ENCODE data around the gene SLC38A3.

SLC38A3 gene

DNA sequence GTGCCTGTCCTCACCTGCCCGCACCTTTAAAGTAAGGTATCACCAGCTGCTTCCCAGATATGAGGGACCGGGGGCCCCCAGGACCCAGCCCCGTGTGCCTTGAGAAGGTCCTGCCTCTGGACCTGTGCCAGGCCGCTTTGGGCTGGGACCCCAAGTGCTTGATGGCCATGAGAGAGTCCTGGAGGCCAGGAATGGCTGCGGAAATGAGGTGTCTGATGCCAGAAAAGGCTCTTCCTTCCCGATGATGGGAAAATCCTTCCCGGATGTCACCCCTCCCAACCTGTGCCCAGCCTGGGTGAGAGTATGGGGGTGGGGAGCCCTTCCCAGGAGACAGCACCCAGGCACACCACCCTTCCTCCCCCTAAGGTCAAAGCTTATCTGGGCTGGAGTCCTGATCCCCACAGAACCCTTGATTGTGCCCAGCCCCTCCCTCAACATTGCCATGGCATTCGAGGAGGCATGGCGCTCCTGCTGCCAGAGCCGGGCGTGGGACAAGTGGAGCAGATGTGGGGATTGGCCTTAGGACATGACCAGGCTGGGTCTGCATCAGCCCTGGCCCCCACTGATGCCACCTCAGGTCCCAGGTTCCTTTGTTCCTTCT lies 35.7 kb upstream of the SLC38A3 start:
- no peak for DNase-seq (ENCODE audit: low spot score)

DNA sequence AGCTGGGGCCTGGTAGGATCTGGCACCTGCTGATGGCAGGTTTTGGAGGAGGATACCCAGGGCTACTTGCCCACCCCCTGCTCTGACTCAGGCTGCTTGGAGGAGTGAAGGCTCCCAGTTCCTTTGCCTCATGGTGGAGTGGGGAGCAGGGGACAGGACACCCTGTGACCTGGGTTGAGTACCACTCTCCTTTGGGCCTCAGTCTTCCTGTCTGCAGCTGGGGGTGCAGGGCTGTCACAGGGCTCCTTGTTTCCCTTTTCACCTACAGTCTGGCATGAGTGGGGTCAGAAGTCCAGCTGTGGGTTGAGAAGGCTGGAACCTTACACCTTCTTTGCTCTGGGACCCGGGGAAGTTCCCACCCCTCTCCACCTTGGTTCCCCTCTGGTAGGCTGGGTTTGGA lies 35.2 kb upstream of the SLC38A3 start:
- no peak for DNase-seq (ENCODE audit: low spot score)

DNA sequence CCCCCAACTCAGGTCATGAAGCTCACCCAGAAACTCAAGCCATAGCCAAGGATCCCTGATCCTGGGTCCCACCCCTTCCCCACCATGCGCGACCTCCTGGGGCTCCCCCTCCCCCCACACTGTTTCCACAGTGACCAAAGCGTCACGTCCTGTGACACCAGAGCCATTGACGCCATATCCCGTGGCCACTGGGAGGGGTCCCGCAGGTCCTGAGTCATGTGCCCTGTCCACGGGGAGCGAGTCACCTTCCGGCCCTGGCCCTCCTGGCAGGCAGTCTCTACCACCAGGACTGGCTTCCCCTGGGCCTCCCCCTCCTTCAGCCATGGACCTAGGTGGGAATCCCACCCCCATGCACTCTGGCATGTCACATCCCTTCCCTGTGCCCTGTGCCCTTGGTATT lies 34.4 kb upstream of the SLC38A3 start:
- DNase-seq (ENCODE audit: low spot score): no peak

DNA sequence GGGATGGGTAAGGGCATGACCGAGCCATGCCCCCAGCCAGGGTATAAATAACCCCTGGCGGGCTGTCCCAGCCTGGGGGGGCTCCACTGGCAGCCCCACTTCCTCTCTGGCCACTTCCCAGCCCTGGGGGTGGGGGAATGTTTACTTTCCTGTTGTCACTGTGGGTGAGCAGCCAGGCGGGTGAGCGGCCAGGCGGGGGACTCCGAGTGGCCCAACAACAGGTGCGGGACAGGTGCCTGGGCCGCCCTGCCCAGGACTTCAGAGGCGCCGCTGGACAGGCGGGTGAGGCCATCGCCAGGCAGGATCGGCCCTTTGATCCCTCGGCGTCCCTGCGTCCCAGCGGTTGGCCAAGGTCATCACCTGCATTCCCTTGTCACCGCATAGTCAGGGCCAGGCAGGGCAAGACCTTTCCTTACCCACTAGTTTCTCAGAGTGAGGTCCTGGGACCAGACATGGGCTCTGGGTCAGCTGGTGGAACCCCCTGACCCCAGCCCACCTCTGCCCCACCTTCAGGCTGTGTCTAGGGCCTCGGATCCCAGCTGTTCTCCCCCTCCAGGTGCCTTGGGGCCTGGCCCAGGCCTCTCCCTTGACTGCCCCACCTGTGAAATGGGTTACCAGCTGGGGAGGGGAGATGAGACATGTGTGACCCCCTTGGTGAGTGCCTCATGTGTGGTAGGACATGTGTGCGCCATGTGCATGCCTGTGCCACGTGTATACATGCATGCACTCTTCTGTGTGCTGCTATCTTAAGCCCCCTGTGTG lies 33.4 kb upstream of the SLC38A3 start:
- no peak for DNase-seq (ENCODE audit: low spot score)

DNA sequence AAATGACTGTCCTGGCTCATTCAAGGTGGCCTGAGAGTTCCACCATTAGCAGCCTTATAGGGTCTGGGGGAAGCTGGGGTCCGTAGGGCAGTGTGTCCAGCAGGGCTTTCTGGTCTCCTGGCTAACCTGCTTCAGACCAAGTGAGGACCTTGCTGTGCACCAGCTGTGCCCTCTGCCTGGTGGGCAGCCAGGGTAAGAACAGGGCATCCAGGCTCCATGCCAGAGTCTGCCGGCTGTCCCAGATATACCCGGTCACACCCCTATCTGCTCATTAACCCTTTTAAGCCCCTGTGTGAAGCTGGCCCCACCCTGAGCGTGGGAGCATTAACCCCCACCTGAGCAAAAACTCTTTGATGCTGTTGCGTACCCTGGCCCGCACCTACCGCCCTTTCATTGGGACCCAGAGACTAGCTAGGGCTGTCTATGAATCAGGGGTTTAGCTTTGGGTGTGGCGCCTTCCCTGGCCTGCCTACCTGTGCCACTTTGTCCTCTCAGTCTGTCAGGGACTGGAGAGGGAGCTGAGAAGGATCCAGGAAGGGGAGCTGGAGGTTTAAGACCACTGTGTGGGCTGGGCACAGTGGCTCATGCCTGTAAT lies 32.3 kb upstream of the SLC38A3 start:
- no peak for DNase-seq (ENCODE audit: low spot score)

DNA sequence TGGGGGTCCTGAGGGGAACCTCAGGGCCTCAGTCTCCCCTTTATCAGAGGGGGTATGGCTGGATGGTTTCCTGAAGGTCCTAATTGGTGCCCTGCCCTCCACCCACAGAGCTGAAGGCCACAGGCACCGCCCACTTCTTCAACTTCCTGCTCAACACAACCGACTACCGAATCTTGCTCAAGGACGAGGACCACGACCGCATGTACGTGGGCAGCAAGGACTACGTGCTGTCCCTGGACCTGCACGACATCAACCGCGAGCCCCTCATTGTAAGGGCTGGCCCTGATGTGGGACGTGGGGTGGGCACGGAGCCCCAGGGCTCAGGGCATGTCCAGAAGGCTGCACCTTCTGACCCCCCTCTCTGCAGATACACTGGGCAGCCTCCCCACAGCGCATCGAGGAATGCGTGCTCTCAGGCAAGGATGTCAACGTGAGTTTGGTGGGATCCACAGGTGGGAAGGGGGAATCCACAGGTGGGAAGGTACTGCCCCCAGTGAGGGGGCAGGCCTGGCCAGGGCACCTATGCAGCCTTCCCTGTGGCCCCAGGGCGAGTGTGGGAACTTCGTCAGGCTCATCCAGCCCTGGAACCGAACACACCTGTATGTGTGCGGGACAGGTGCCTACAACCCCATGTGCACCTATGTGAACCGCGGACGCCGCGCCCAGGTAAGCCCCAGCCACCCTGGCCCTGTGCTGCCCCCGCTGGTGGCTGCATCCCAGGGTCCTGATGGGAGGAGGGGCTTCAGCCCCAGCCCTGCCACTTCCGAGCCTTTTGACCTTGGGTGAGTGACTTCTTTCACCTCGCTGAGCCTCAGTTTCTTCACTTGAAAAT lies 31.2 kb upstream of the SLC38A3 start:
- DNase-seq (ENCODE audit: low spot score): no peak

DNA sequence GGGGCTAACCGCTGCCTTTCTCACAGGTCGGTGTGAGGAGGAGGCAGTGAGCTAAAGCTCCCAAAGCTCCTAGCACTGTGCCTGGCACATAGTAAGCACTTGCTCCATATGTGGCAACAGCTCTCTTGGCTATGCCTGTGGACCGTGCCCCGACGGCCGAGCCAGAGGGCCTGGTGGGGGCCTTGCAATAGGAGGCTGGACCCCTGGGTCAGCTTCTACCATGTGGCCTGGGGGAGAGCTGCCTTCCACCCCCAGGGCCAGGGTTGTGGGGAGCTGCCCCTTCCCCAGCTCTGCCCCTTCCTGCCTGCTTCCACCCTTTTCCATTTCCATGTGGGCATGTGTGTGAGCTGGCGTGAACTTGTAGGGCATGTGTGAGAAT lies 30.6 kb upstream of the SLC38A3 start:
- no peak for DNase-seq (ENCODE audit: low spot score)

DNA sequence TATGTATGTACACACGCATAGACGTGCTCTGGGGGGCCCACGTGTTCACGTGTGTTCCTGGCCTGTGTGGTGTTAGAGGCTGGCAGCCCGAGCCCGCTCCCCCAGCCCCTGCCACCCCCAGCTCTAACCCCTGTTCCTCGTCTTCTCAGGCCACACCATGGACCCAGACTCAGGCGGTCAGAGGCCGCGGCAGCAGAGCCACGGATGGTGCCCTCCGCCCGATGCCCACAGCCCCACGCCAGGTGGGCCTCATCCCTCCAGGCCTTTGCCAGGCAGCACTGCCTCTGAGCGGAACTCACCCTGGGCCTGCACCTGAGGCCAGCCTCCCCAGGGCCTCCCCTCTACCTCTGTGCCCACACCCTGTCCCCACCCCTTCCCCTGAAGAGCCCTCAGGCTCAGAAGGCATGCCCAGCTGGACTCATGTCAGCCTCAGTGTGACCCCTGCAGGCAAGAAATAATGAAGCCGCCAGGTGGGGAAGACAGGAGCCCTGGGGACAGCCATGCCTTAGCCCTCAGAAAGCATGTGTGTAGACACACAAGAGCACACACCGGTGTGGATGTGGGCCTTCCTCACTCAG lies 30.0 kb upstream of the SLC38A3 start:
- DNase-seq (ENCODE audit: low spot score): no peak

DNA sequence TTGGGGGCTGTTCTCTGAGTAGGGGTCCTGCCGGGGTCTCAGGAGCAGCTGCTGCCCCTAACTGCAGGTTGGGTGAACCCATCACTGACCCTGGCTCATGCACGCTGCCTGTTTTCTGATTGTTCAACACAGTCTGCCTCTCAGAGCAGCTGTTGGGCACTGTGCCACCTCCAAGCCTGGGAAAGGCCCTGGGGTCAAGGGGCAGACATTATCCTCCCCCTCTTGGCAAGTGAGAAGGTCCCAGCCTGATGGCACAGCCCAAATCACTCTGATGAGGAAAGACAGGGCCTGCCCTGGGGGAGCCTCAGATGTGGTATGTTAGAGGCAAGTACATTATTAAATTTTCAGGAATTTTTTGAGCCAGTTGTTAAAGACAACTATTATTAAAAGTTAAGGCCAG lies 27.7 kb upstream of the SLC38A3 start:
- no peak for DNase-seq (ENCODE audit: low spot score)

DNA sequence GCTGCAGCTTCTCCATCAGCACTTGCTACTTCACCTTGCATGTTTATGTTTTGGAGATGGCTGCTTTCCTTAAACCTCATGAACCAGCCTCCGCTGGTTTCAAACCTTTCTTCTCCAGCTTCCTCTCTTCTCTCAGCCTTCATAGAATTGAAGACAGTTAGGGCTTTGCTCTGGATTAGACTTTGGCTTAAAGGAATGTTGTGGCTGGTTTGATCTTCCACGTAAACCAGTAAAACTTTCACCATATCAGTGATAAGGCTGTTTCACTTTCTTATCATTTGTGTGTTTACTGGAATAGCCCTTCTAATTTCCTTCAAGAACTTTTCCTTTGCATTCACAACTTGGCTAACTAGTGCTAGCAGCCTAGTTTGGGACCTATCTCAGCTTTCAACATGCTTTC lies 25.4 kb upstream of the SLC38A3 start:
- no peak for DNase-seq (ENCODE audit: low spot score)

DNA sequence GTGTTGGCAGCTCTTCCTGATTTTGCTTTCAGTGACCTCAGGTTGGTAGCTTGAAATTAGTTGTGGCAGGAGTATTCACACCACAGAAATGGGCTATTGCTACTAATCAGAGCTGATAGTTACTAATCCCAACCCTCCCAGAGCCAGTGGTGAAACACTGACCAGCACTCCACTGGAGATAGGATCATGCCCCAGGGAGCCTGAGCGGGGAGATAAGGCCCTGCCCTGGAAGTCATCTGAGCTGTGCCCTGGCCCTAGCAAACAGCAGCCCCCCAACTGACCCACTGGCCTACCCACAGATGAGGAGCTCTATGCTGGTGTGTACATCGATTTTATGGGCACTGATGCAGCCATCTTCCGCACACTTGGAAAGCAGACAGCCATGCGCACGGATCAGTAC lies 23.1 kb upstream of the SLC38A3 start:
- DNase-seq (ENCODE audit: low spot score): no peak

DNA sequence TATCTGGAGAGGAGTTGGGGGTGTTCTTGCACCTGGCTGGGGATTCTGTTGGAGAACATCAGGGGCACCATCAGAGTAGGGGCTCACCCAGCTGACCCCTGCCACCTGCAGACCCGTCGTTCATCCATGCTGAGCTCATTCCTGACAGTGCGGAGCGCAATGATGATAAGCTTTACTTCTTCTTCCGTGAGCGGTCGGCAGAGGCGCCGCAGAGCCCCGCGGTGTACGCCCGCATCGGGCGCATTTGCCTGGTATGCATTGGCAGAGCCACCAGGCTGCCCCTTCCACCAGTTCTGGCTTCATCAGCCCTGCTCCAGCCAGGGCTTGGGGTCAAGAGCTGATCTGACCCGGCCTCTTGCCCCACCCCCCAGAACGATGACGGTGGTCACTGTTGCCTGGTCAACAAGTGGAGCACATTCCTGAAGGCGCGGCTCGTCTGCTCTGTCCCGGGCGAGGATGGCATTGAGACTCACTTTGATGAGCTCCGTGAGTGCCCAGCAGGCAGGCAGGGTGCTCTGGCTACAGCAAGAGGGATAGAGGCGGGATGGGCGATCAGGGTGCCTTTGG lies 22.5 kb upstream of the SLC38A3 start:
- no peak for DNase-seq (ENCODE audit: low spot score)

DNA sequence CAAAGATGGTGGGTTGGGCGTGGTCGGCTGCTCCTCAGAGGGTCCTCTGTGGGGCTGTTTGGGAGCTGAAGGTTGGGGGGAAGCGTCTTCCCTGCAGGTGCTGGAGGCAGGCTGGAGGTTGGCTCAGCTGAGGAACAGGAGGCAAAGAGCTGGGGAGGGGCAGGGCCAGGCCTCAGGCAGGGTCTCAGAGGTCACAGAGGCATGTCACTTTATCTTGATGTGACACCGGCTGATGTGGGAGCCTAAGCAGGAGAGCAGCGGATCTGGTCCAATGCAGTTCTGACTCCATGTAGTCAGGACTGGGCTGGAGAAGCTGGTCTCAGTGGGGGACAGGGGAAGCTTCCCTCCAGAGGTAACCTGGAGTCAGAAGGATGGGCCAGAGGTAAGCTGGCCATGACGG lies 21.3 kb upstream of the SLC38A3 start:
- no peak for DNase-seq (ENCODE audit: low spot score)

DNA sequence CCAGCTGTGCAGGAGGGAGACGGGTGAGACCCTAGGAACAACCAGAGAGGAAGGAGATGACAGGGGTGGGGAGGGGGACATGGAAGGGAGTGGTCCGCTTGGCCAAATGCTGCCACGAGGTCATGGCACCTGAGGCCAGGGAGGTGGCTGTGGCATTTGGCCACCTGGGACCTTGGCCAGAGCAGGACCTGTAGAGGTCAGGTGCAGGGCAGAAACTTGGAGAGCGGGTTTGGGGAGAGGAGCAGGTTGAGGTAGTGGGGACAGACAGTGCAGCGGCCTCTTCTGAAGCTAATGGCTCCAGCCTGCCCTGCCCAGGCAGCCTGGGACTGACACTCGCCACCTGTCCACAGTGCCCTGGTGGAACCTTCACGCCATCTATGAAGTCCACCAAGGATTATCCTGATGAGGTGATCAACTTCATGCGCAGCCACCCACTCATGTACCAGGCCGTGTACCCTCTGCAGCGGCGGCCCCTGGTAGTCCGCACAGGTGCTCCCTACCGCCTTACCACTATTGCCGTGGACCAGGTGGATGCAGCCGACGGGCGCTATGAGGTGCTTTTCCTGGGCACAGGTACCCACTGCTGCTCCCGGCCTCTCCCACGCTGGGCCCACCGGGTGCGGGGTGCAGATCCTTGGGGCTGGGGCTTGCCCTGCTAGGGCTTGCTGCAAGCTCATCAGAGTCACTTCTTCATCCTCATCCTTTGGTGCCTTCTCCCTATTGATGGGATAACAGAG lies 20.7 kb upstream of the SLC38A3 start:
- DNase-seq (ENCODE audit: low spot score): no peak

DNA sequence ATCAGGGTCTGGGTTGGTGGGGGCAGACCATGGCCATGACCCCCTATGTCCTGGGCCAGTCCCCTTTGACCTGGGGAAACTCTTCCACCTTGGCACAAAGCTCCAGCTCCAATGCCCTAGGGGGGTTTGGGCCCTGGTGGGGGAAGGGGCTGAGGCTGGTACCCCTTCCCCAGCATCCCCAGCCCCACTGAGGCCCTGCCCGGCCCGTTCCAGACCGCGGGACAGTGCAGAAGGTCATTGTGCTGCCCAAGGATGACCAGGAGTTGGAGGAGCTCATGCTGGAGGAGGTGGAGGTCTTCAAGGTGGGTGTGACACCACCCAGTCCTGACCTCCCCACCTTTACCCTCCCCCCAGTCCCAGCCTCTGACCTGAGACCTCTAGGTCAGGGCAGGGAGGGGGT lies 19.8 kb upstream of the SLC38A3 start:
- no peak for DNase-seq (ENCODE audit: low spot score)

DNA sequence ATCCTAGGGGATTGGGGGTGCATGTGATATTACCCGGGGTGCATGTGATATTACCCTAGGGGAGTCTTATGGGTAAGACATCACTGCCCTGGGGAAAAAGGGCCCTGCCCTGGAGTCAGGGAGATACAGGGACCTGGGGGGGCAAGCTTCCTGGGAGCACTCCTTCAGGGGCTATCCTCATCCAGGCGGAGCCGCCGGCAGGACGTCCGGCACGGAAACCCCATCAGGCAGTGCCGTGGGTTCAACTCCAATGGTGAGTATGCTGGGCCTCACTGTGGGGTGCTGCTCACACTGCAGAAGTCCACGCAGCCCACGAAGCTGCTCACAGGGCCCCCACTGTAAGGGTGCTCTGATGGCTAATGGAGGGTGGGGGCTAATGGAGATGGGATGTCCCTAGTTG lies 19.0 kb upstream of the SLC38A3 start:
- DNase-seq (ENCODE audit: low spot score): no peak

DNA sequence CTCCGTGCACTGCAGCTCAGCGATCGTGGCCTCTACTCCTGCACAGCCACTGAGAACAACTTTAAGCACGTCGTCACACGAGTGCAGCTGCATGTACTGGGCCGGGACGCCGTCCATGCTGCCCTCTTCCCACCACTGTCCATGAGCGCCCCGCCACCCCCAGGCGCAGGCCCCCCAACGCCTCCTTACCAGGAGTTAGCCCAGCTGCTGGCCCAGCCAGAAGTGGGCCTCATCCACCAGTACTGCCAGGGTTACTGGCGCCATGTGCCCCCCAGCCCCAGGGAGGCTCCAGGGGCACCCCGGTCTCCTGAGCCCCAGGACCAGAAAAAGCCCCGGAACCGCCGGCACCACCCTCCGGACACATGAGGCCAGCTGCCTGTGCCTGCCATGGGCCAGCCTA lies 17.3 kb upstream of the SLC38A3 start:
- DNase-seq (ENCODE audit: low spot score): no peak

DNA sequence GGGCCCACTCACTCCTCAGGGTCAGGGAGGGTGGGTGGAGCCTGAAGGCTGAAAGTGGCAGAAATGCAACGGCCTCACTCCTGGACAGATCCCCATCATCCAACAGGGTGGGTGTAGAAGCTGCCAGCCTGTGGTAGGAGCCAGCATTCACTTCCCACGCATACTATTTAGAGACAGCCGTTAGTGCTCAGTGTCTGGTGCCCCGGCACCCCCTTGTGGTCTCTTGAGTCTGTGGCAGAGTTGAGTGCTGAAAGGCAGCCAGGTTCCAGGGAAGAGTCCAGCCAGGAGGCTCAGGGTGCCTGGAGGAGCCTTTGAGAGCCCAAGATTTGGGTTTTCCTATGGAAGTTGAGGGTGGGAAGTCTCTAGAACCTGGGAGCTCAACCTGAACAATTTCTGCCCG lies 15.8 kb upstream of the SLC38A3 start:
- DNase-seq (ENCODE audit: low spot score): peak; percentile 81

DNA sequence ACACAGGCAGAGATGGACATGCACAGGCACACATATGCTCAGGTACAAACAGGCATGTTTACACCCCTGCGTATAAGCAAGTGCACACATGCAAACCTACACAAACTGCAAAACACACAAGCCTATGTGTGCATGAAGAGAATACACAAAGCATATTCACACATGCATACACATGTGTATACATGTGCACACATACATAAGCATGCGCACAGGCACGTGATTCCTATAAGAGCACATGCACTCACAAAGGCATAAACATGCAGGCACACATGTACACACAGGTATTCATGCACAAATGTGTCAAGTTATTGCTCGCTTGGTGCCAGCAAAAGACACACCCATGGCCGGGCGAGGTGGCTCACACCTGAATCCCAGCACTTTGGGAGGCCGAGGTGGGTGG lies 15.1 kb upstream of the SLC38A3 start:
- no peak for DNase-seq (ENCODE audit: low spot score)

DNA sequence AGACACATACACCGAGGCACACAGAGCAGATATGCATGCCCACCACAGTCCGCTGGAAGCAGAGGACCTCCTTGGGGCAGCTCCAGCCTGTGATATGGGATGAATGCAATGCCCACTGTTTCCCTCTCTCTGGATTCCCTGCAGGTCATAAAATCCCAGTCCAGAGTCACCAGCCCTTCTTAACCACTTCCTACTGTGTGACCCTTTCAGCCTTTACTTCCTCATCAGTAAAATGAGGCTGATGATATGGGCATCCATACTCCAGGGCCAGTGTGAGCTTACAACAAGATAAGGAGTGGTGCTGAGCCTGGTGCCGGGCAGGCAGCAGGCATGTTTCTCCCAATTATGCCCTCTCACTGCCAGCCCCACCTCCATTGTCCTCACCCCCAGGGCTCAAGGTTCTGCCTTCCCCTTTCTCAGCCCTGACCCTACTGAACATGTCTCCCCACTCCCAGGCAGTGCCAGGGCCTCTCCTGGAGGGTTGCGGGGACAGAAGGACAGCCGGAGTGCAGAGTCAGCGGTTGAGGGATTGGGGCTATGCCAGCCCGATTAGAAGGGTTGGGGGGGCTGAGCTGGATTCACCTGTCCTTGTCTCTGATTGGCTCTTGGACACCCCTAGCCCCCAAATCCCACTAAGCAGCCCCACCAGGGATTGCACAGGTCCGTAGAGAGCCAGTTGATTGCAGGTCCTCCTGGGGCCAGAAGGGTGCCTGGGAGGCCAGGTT lies 14.0 kb upstream of the SLC38A3 start, which contains the start of gene GNAT1:
Gene GNAT1, plus strand, starts transcription at position 675 of the 725 bp plus-strand sequence. CDS start 116 bp downstream, outside the sequence.
- no peak for DNase-seq (ENCODE audit: low spot score)

DNA sequence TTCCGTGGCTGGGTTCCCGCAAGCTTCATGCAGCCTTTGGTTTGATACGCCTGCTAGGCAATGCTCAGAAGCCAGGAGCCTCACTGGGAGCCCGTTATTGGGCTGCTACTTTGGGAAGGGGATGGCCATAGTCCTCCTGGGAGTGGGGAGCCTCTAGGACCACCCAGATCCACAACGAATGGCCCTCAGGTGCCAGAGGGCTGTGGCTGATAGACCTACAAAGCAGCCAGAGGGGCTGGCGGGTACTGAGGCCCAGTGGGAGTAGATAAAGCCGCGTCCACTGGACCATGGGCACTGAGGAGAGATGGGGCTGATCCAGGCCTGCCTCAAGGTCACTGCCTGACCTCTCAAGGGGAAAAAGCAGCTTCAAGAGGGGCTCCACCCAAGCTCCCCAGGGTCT lies 12.9 kb upstream of the SLC38A3 start:
- no peak for DNase-seq (ENCODE audit: low spot score)
